Cardiac muscle cell (in vitro differentiated cells and primary cell): ENCODE measurements around the gene TSPAN9. TPM values are rescaled to one million over a fixed set of nuclear protein-coding genes. Genes with fewer than 3 reads are reported as not detected.

Experiments
- DNase-seq, 2 donors: peaks; one replicate each; pipeline versions ENCODE4 v3.0.0 to v3.0.0-alpha.2; 2010 to 2017; ENCODE audit warnings: low read depth in 1 of 2, low spot score in 1 of 2
- H3K27ac ChIP-seq: fragments of 200-600 bp; sonication (generic); 2 replicates; pipeline ENCODE4 v1.5.1; 2016
- H3K27me3 ChIP-seq: fragments of 200-600 bp; sonication (generic); 2 replicates; pipeline ENCODE4 v1.6.0; 2016; ENCODE audit warnings: control low read depth
- H3K36me3 ChIP-seq: fragments of 200-600 bp; sonication (generic); 2 replicates; pipeline ENCODE4 v1.5.1; 2016; ENCODE audit warnings: control low read depth
- H3K4me1 ChIP-seq: fragments of 200-600 bp; sonication (generic); 2 replicates; pipeline ENCODE4 v1.8.1; 2017; ENCODE audit warnings: low read depth, mild to moderate bottlenecking, mixed run types
- H3K4me3 ChIP-seq: fragments of 200-600 bp; sonication (generic); 2 replicates; pipeline ENCODE4 v1.5.1; 2016; ENCODE audit warnings: mild to moderate bottlenecking
- H3K9me3 ChIP-seq: fragments of 200-600 bp; sonication (generic); 2 replicates; pipeline ENCODE4 v1.5.1; 2017; ENCODE audit warnings: low read depth, mild to moderate bottlenecking, control low read depth
- CTCF ChIP-seq: IDR thresholded peaks from 2 replicates; pipeline ENCODE4 v1.5.1; 2012; ENCODE audit warnings: low read depth, mild to moderate bottlenecking, low read length
- polyA plus RNA-seq: library from polyadenylated mRNA; unstranded; fragments of >200 nt; fragmentation: Nextera tagmentation; extraction: Ambion mirVana; gene quantifications from 2 replicates; pipeline ENCODE4 v1.2.1, GENCODE V29; 2016
- total RNA-seq: library from RNA; depleted of rRNA; stranded (reverse); fragments of >200 nt; gene quantifications from 2 replicates; pipeline ENCODE4 v1.2.3, GENCODE V29; 2016

The TSPAN9 gene
- total and polyA plus RNA-seq, 2 experiments from 2014 or later, result 13.3 to 199 TPM

- peaks cover 5% of the 10 kb centered on the region for H3K27me3 ChIP-seq
- peak in 1 of 2 donors; percentile 66 for DNase-seq
- no peak overlapping the region for H3K27ac ChIP-seq
- peaks cover 5% of the 10 kb centered on the region for H3K4me1 ChIP-seq
- H3K36me3 ChIP-seq, result no peaks in the 10 kb centered on the region
- no peak overlapping the region for H3K4me3 ChIP-seq
- no peak for TF ChIP-seq CTCF
- H3K9me3 ChIP-seq, result no peaks in the 10 kb centered on the region
Measured at GRCh38 chr12:3295646-3296408, 218.6 kb downstream of the TSPAN9 start.

GRCh38 chr12:3296409-3296701 lies 219.2 kb downstream of the TSPAN9 start:
- H3K36me3 ChIP-seq, result no peaks in the 10 kb centered on the region
- no peak for DNase-seq
- peaks cover 5% of the 10 kb centered on the region for H3K4me1 ChIP-seq
- no peak overlapping the region for H3K4me3 ChIP-seq
- no peaks in the 10 kb centered on the region for H3K9me3 ChIP-seq
- peaks cover 5% of the 10 kb centered on the region for H3K27me3 ChIP-seq
- TF ChIP-seq CTCF, result no peak
- no peak overlapping the region for H3K27ac ChIP-seq

- DNase-seq, result no peak
- peaks cover 5% of the 10 kb centered on the region for H3K27me3 ChIP-seq
- no peak overlapping the region for H3K27ac ChIP-seq
- TF ChIP-seq CTCF, result no peak
- no peaks in the 10 kb centered on the region for H3K36me3 ChIP-seq
- H3K4me3 ChIP-seq, result no peak overlapping the region
- H3K4me1 ChIP-seq, result peaks cover 6% of the 10 kb centered on the region
- H3K9me3 ChIP-seq, result no peaks in the 10 kb centered on the region
Measured at GRCh38 chr12:3298603-3299002, 221.4 kb downstream of the TSPAN9 start.

GRCh38 chr12:3299929-3300832 lies 223.0 kb downstream of the TSPAN9 start:
- Histone ChIP-seq H3K4me1 (peaks cover 10% of the 10 kb centered on the region), H3K4me3 (no peak overlapping the region), H3K27me3 (peaks cover 5% of the 10 kb centered on the region), H3K27ac (no peak overlapping the region), H3K36me3 (no peaks in the 10 kb centered on the region), H3K9me3 (no peaks in the 10 kb centered on the region)
- peak; percentile 96 for TF ChIP-seq CTCF
- DNase-seq, result peak; percentile 86 to 87

GRCh38 chr12:3300833-3301401 lies 223.7 kb downstream of the TSPAN9 start:
- H3K4me1 ChIP-seq, result peaks cover 10% of the 10 kb centered on the region
- DNase-seq, result no peak
- H3K27ac ChIP-seq, result no peak overlapping the region
- no peak for TF ChIP-seq CTCF
- H3K27me3 ChIP-seq, result peaks cover 5% of the 10 kb centered on the region
- no peak overlapping the region for H3K4me3 ChIP-seq
- no peaks in the 10 kb centered on the region for H3K9me3 ChIP-seq
- no peaks in the 10 kb centered on the region for H3K36me3 ChIP-seq
